Mesendoderm (in vitro differentiated cells): Measurements from ENCODE around the gene GUCA1A. TPM values are rescaled to one million over a fixed set of nuclear protein-coding genes. Genes with fewer than 3 reads are reported as not detected.

Experiments used
- DNase-seq: peaks from one replicate; pipeline ENCODE4 v3.0.0; 2013
- H2AK5ac ChIP-seq: 2 replicates; pipeline ENCODE4 v1.6.1; 2013; ENCODE audit warnings: low read length, inconsistent platforms
- H2BK120ac ChIP-seq: 2 replicates; pipeline ENCODE4 v1.6.1; 2013; ENCODE audit warnings: low read depth, mild to moderate bottlenecking, low read length, moderate library complexity, mixed read lengths
- H2BK15ac ChIP-seq: replicated peaks from 2 replicates; pipeline ENCODE4 v1.6.1; 2013; ENCODE audit warnings: low read depth, mild to moderate bottlenecking, moderate library complexity
- H2BK5ac ChIP-seq: 2 replicates; pipeline ENCODE4 v1.6.1; 2013; ENCODE audit warnings: low read length, inconsistent platforms
- H3K18ac ChIP-seq: 2 replicates; pipeline ENCODE4 v1.6.1; 2013; ENCODE audit warnings: mild to moderate bottlenecking, low read length, mixed read lengths
- H3K23ac ChIP-seq: one replicate; pipeline ENCODE4 v1.6.1; 2013; ENCODE audit warnings: low read length
- H3K27ac ChIP-seq: 2 replicates; pipeline ENCODE4 v1.5.1; 2013; ENCODE audit warnings: low read depth, mild to moderate bottlenecking, inconsistent platforms, low read length, moderate library complexity
- H3K27me3 ChIP-seq: 2 replicates; pipeline ENCODE4 v1.6.1; 2013; ENCODE audit warnings: low read length, control low read depth, mild to moderate bottlenecking, inconsistent platforms; ENCODE audit not compliant: insufficient read depth, poor library complexity
- H3K36me3 ChIP-seq: 2 replicates; pipeline ENCODE4 v1.6.1; 2013; ENCODE audit warnings: low read length, inconsistent platforms; ENCODE audit not compliant: control insufficient read depth, insufficient read depth
- H3K4ac ChIP-seq: one replicate; pipeline ENCODE4 v1.6.1; 2013; ENCODE audit warnings: low read depth, mild to moderate bottlenecking, low read length, moderate library complexity
- H3K4me1 ChIP-seq: 2 replicates; pipeline ENCODE4 v1.6.1; 2013; ENCODE audit warnings: low read depth, low read length, inconsistent platforms; ENCODE audit not compliant: control insufficient read depth
- H3K4me2 ChIP-seq: 2 replicates; pipeline ENCODE4 v1.6.1; 2013; ENCODE audit warnings: low read length
- H3K4me3 ChIP-seq: 2 replicates; pipeline ENCODE4 v1.5.1; 2013; ENCODE audit warnings: mild to moderate bottlenecking, low read length
- H3K56ac ChIP-seq: one replicate; pipeline ENCODE4 v1.6.1; 2013; ENCODE audit warnings: low read length
- H3K79me1 ChIP-seq: 2 replicates; pipeline ENCODE4 v1.6.1; 2013; ENCODE audit warnings: low read length, inconsistent platforms
- H3K79me2 ChIP-seq: 2 replicates; pipeline ENCODE4 v1.6.1; 2013; ENCODE audit warnings: mild to moderate bottlenecking, low read length; ENCODE audit not compliant: control insufficient read depth, insufficient read depth
- H3K9ac ChIP-seq: 2 replicates; pipeline ENCODE4 v1.6.1; 2013; ENCODE audit warnings: low read length, inconsistent platforms
- H4K5ac ChIP-seq: one replicate; pipeline ENCODE4 v1.6.1; 2013; ENCODE audit warnings: low read length
- H4K8ac ChIP-seq: one replicate; pipeline ENCODE4 v1.6.1; 2013; ENCODE audit warnings: low read depth, mild to moderate bottlenecking, control low read depth, low read length, moderate library complexity
- WGBS: extraction: QIAGEN DNeasy Blood & Tissue Kit; methylation state at CpG from one replicate; pipeline ENCODE4 v1.1.7; 2013; ENCODE audit warnings: low lambda C conversion rate, missing lambda C conversion rate; ENCODE audit not compliant: insufficient coverage; ENCODE audit errors: extremely low coverage; 5-methylcytosine and 5-hydroxymethylcytosine counted together
- polyA plus RNA-seq, 2 experiments: library from polyadenylated mRNA; stranded (reverse); fragments of 200-250 nt; gene quantifications; one replicate each; pipeline ENCODE4 v1.2.3, GENCODE V29; 2013

GUCA1A gene
- 0.73 TPM for polyA plus RNA-seq (2013, experiment 1 of 2)
- polyA plus RNA-seq (2013, experiment 2 of 2), result 0.78 TPM

GRCh38 chr6:42173101-42173500 lies at the start of gene GUCA1A:
TSS of gene GUCA1A (plus strand) at chr6:42173364. CDS start at chr6:42173614, 250 bp downstream.
- WGBS, result no CpG with 5 or more reads among the region's 2 CpGs
- Histone ChIP-seq H3K18ac (no peak within 1 kb of the TSS), H3K79me1 (no peaks in the 10 kb centered on the region), H3K56ac (no peak within 1 kb of the TSS), H3K36me3 (no peaks in the 10 kb centered on the region), H3K4ac (no peak within 1 kb of the TSS), H3K79me2 (no peaks in the 10 kb centered on the region), H3K27me3 (no peaks in the 10 kb centered on the region), H2BK5ac (no peak within 1 kb of the TSS), H3K9ac (no peak within 1 kb of the TSS), H4K8ac (no peak within 1 kb of the TSS), H3K4me3 (no peak within 1 kb of the TSS), H2BK120ac (no peak within 1 kb of the TSS), H3K23ac (no peak within 1 kb of the TSS), H4K5ac (no peak within 1 kb of the TSS), H2BK15ac (no peak within 1 kb of the TSS), H3K4me2 (no peak within 1 kb of the TSS), H3K27ac (no peak within 1 kb of the TSS), H2AK5ac (no peak within 1 kb of the TSS), H3K4me1 (peaks cover 2% of the 10 kb centered on the region)
- no peak for DNase-seq

GRCh38 chr6:42123379-42124103 lies 49.6 kb upstream of the GUCA1A start:
- DNase-seq, result no peak
- no CpG with 5 or more reads among the region's 11 CpGs for WGBS
- Histone ChIP-seq H3K9ac (no peak overlapping the region), H3K4ac (no peak overlapping the region), H3K4me3 (no peak overlapping the region), H3K27ac (no peak overlapping the region), H3K23ac (no peak overlapping the region), H3K79me2 (no peaks in the 10 kb centered on the region), H4K5ac (no peak overlapping the region), H3K79me1 (no peaks in the 10 kb centered on the region), H3K27me3 (no peaks in the 10 kb centered on the region), H2BK120ac (no peak overlapping the region), H2AK5ac (no peak overlapping the region), H3K56ac (no peak overlapping the region), H3K4me2 (no peak overlapping the region), H3K4me1 (no peaks in the 10 kb centered on the region), H2BK5ac (no peak overlapping the region), H3K18ac (no peak overlapping the region), H4K8ac (no peak overlapping the region), H3K36me3 (peaks cover 14% of the 10 kb centered on the region), H2BK15ac (no peak overlapping the region)

GRCh38 chr6:42124223-42124836 lies 48.8 kb upstream of the GUCA1A start:
- Histone ChIP-seq H3K36me3 (peaks cover 14% of the 10 kb centered on the region), H3K4ac (no peak overlapping the region), H3K79me2 (no peaks in the 10 kb centered on the region), H3K18ac (no peak overlapping the region), H3K56ac (no peak overlapping the region), H4K5ac (no peak overlapping the region), H3K9ac (no peak overlapping the region), H2AK5ac (no peak overlapping the region), H3K79me1 (peaks cover under 1% of the 10 kb centered on the region), H3K4me1 (no peaks in the 10 kb centered on the region), H2BK15ac (no peak overlapping the region), H3K23ac (no peak overlapping the region), H3K4me2 (no peak overlapping the region), H2BK5ac (no peak overlapping the region), H2BK120ac (no peak overlapping the region), H4K8ac (no peak overlapping the region), H3K27ac (no peak overlapping the region), H3K27me3 (no peaks in the 10 kb centered on the region), H3K4me3 (no peak overlapping the region)
- WGBS, result no CpG with 5 or more reads among the region's 9 CpGs
- DNase-seq, result no peak

- peaks cover 14% of the 10 kb centered on the region for H3K36me3 ChIP-seq
- H3K4ac ChIP-seq, result no peak overlapping the region
- H3K23ac ChIP-seq, result no peak overlapping the region
- no peak overlapping the region for H2BK120ac ChIP-seq
- H2AK5ac ChIP-seq, result no peak overlapping the region
- no peak overlapping the region for H3K4me2 ChIP-seq
- H3K27ac ChIP-seq, result no peak overlapping the region
- H3K27me3 ChIP-seq, result no peaks in the 10 kb centered on the region
- H2BK5ac ChIP-seq, result no peak overlapping the region
- H3K18ac ChIP-seq, result no peak overlapping the region
- no peak overlapping the region for H3K4me3 ChIP-seq
- H3K9ac ChIP-seq, result no peak overlapping the region
- no peak overlapping the region for H3K56ac ChIP-seq
- no peak overlapping the region for H4K8ac ChIP-seq
- peaks cover 1% of the 10 kb centered on the region for H3K79me2 ChIP-seq
- no peaks in the 10 kb centered on the region for H3K4me1 ChIP-seq
- no CpG with 5 or more reads among the region's 14 CpGs for WGBS
- peaks cover 5% of the 10 kb centered on the region for H3K79me1 ChIP-seq
- no peak for DNase-seq
- no peak overlapping the region for H4K5ac ChIP-seq
- H2BK15ac ChIP-seq, result no peak overlapping the region
These were observed 47.9 kb upstream of the GUCA1A start for GRCh38 chr6:42125231-42125630.

GRCh38 chr6:42125663-42126062 lies 47.5 kb upstream of the GUCA1A start:
- Histone ChIP-seq H3K36me3 (peaks cover 14% of the 10 kb centered on the region), H2AK5ac (no peak overlapping the region), H3K56ac (no peak overlapping the region), H3K4me1 (no peaks in the 10 kb centered on the region), H2BK5ac (no peak overlapping the region), H4K5ac (no peak overlapping the region), H4K8ac (no peak overlapping the region), H2BK120ac (no peak overlapping the region), H3K18ac (no peak overlapping the region), H3K4me3 (no peak overlapping the region), H3K23ac (no peak overlapping the region), H3K79me2 (peaks cover 3% of the 10 kb centered on the region), H3K4me2 (no peak overlapping the region), H3K4ac (no peak overlapping the region), H3K27ac (no peak overlapping the region), H3K27me3 (no peaks in the 10 kb centered on the region), H2BK15ac (no peak overlapping the region), H3K9ac (no peak overlapping the region), H3K79me1 (peaks cover 7% of the 10 kb centered on the region)
- WGBS, result no CpG with 5 or more reads among the region's 3 CpGs
- DNase-seq, result peak; percentile 37
